Measurements from ENCODE around the gene KRTAP5-8.

KRTAP5-8 gene

GRCh38 chr11:71501071-71501985 lies 36.5 kb upstream of the KRTAP5-8 start:
- no peak overlapping the region for H3K9ac ChIP-seq (ENCODE audit: low read depth, low read length)
- no peaks in the 10 kb centered on the region for H3K9me3 ChIP-seq (ENCODE audit: insufficient read depth, low read length, severe bottlenecking)
- H3K27ac ChIP-seq (ENCODE audit: low read length) = no peak overlapping the region
- no peaks in the 10 kb centered on the region; the same call in 1 of the 2 replicates for H3K4me1 ChIP-seq (ENCODE audit: insufficient read depth, low read length)
- H3K27me3 ChIP-seq (ENCODE audit: insufficient read depth, low read length, poor library complexity) = no peaks in the 10 kb centered on the region
- H3K36me3 ChIP-seq (ENCODE audit: insufficient read depth, low read length) = peaks cover 64% of the 10 kb centered on the region
- H4K20me1 ChIP-seq (ENCODE audit: insufficient read depth, low read length) = no peaks in the 10 kb centered on the region
- no peak for TF ChIP-seq CTCF (IDR thresholded peaks at IDR 0.05; ENCODE audit: borderline replicate concordance, extremely low read depth, low read length, poor library complexity, severe bottlenecking)
- no peak for TF ChIP-seq EZH2 (IDR thresholded peaks at IDR 0.05; ENCODE audit: borderline replicate concordance, low read depth, low read length, severe bottlenecking)
- H3K4me3 ChIP-seq (ENCODE audit: low read depth in 1 of 2, low read length in 2 of 2) = no peak overlapping the region
- ATAC-seq (ENCODE audit: insufficient read depth, low read depth) (no peak), DNase-seq (peak; percentile 1)
- H2AFZ ChIP-seq (ENCODE audit: low read depth, low read length) = no peak overlapping the region
- no peak overlapping the region for H3K4me2 ChIP-seq (ENCODE audit: insufficient read depth, low read length)
- H3K79me2 ChIP-seq (ENCODE audit: insufficient read depth, low read length) = no peaks in the 10 kb centered on the region

- Histone ChIP-seq H3K4me3 (ENCODE audit: low read depth in 1 of 2, low read length in 2 of 2) (no peak overlapping the region), H3K9ac (ENCODE audit: low read depth, low read length) (no peak overlapping the region), H3K79me2 (ENCODE audit: insufficient read depth, low read length) (no peaks in the 10 kb centered on the region), H3K27ac (ENCODE audit: low read length) (no peak overlapping the region), H3K4me1 (ENCODE audit: insufficient read depth, low read length) (no peaks in the 10 kb centered on the region; the same call in 1 of the 2 replicates), H3K9me3 (ENCODE audit: insufficient read depth, low read length, severe bottlenecking) (no peaks in the 10 kb centered on the region), H3K4me2 (ENCODE audit: insufficient read depth, low read length) (no peak overlapping the region), H3K36me3 (ENCODE audit: insufficient read depth, low read length) (peaks cover 57% of the 10 kb centered on the region), H2AFZ (ENCODE audit: low read depth, low read length) (no peak overlapping the region), H3K27me3 (ENCODE audit: insufficient read depth, low read length, poor library complexity) (no peaks in the 10 kb centered on the region), H4K20me1 (ENCODE audit: insufficient read depth, low read length) (no peaks in the 10 kb centered on the region)
- ATAC-seq (ENCODE audit: insufficient read depth, low read depth) (no peak), DNase-seq (no peak)
- no peak for TF ChIP-seq CTCF (IDR thresholded peaks at IDR 0.05; ENCODE audit: borderline replicate concordance, extremely low read depth, low read length, poor library complexity, severe bottlenecking)
- no peak for TF ChIP-seq EZH2 (IDR thresholded peaks at IDR 0.05; ENCODE audit: borderline replicate concordance, low read depth, low read length, severe bottlenecking)
Observed at GRCh38 chr11:71502026-71502425, 35.8 kb upstream of the KRTAP5-8 start.

GRCh38 chr11:71502871-71503435 lies 34.9 kb upstream of the KRTAP5-8 start:
- no peaks in the 10 kb centered on the region; the same call in 1 of the 2 replicates for H3K4me1 ChIP-seq (ENCODE audit: insufficient read depth, low read length)
- no peaks in the 10 kb centered on the region for H3K79me2 ChIP-seq (ENCODE audit: insufficient read depth, low read length)
- no peak overlapping the region for H3K4me2 ChIP-seq (ENCODE audit: insufficient read depth, low read length)
- DNase-seq (no peak), ATAC-seq (ENCODE audit: insufficient read depth, low read depth) (no peak)
- no peak for TF ChIP-seq CTCF (IDR thresholded peaks at IDR 0.05; ENCODE audit: borderline replicate concordance, extremely low read depth, low read length, poor library complexity, severe bottlenecking)
- TF ChIP-seq EZH2 (IDR thresholded peaks at IDR 0.05; ENCODE audit: borderline replicate concordance, low read depth, low read length, severe bottlenecking) = no peak
- H3K9me3 ChIP-seq (ENCODE audit: insufficient read depth, low read length, severe bottlenecking) = no peaks in the 10 kb centered on the region
- H3K27me3 ChIP-seq (ENCODE audit: insufficient read depth, low read length, poor library complexity) = no peaks in the 10 kb centered on the region
- H3K27ac ChIP-seq (ENCODE audit: low read length) = no peak overlapping the region
- peaks cover 48% of the 10 kb centered on the region for H3K36me3 ChIP-seq (ENCODE audit: insufficient read depth, low read length)
- H2AFZ ChIP-seq (ENCODE audit: low read depth, low read length) = no peak overlapping the region
- no peaks in the 10 kb centered on the region for H4K20me1 ChIP-seq (ENCODE audit: insufficient read depth, low read length)
- no peak overlapping the region for H3K9ac ChIP-seq (ENCODE audit: low read depth, low read length)
- no peak overlapping the region for H3K4me3 ChIP-seq (ENCODE audit: low read depth in 1 of 2, low read length in 2 of 2)
